Measurements from ENCODE around the gene ATP13A4.

- TF ChIP-seq POLR2A (IDR thresholded peaks at IDR 0.05; ENCODE audit: control extremely low read depth in 1 of 2, low read depth in 2 of 2, low read length in 2 of 2) (no peak), FOSL1 (IDR thresholded peaks at IDR 0.05; ENCODE audit: insufficient read depth, low read depth, low read length) (no peak), RAD21 (IDR thresholded peaks at IDR 0.05 in 1 of 2, conservative IDR thresholded peaks at IDR 0.05 in 1 of 2; ENCODE audit: low read depth in 2 of 2, low read length in 2 of 2) (no peak), POLR2AphosphoS5 (IDR thresholded peaks at IDR 0.05; ENCODE audit: low read depth, low read length) (no peak), GABPA (IDR thresholded peaks at IDR 0.05; ENCODE audit: borderline replicate concordance, insufficient read depth, low read length) (no peak), EZH2 (IDR thresholded peaks at IDR 0.05; ENCODE audit: low read depth, low read length, severe bottlenecking) (no peak), CHD1 (IDR thresholded peaks at IDR 0.05; ENCODE audit: low read depth, low read length) (no peak), JUN (IDR thresholded peaks at IDR 0.05; ENCODE audit: low read depth, low read length) (no peak), KDM4A (IDR thresholded peaks at IDR 0.05; ENCODE audit: low read depth, low read length, severe bottlenecking) (no peak), CHD2 (IDR thresholded peaks at IDR 0.05; ENCODE audit: low read length) (no peak), ZNF274 (IDR thresholded peaks at IDR 0.05; ENCODE audit: borderline replicate concordance, extremely low read depth, low read length) (no peak), YY1 (IDR thresholded peaks at IDR 0.05; ENCODE audit: low read depth, low read length) (no peak)
- TF ChIP-seq, protein P1, sequence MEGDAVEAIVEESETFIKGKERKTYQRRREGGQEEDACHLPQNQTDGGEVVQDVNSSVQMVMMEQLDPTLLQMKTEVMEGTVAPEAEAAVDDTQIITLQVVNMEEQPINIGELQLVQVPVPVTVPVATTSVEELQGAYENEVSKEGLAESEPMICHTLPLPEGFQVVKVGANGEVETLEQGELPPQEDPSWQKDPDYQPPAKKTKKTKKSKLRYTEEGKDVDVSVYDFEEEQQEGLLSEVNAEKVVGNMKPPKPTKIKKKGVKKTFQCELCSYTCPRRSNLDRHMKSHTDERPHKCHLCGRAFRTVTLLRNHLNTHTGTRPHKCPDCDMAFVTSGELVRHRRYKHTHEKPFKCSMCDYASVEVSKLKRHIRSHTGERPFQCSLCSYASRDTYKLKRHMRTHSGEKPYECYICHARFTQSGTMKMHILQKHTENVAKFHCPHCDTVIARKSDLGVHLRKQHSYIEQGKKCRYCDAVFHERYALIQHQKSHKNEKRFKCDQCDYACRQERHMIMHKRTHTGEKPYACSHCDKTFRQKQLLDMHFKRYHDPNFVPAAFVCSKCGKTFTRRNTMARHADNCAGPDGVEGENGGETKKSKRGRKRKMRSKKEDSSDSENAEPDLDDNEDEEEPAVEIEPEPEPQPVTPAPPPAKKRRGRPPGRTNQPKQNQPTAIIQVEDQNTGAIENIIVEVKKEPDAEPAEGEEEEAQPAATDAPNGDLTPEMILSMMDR (IDR thresholded peaks at IDR 0.05; ENCODE audit: control extremely low read depth in 1 of 3, insufficient read depth in 1 of 3, low read depth in 1 of 3, low read length in 3 of 3): no peak
- TF ChIP-seq, protein P2, sequence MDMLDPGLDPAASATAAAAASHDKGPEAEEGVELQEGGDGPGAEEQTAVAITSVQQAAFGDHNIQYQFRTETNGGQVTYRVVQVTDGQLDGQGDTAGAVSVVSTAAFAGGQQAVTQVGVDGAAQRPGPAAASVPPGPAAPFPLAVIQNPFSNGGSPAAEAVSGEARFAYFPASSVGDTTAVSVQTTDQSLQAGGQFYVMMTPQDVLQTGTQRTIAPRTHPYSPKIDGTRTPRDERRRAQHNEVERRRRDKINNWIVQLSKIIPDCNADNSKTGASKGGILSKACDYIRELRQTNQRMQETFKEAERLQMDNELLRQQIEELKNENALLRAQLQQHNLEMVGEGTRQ (IDR thresholded peaks at IDR 0.05; ENCODE audit: low read length): no peak
These were observed 84.0 kb downstream of the ATP13A4 start for GRCh38 chr3:193470710-193471109.
